ENCODE measurements around the gene C15orf39. TPM values are rescaled to one million over a fixed set of nuclear protein-coding genes. Genes with fewer than 3 reads are reported as not detected.
"Not testable (repeated sequence)": the region's sequence is repeated elsewhere in the genome, so short reads cannot be mapped to it uniquely, and the experiment has no call there.

The C15orf39 gene
- total RNA-seq, 1 experiment from 2014 or later: 45.6 TPM

DNA sequence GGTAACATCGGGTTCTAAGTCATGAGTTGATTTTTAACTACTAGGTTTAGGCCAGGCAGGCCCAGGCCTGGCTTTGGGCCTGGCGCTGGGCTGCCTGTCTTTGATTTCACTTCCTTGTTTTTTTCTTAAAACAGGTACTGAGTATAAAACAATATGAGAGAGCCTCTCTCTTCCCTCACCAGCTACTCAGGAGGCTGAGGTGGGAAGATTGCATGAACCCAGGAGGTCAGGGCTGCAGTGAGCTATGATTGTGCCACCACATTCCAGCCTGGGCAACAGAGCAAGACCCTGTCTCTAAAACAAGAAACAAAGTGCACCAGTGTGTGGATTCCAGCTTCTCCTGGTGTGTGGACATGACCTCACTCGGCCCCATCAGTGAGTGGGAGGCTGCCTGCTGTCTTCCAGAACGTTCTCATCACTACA, 17.8 kb downstream of the C15orf39 start:
- not testable (repeated sequence) for DNase-seq

More for the DNA sequence above, 17.8 kb downstream of the C15orf39 start:
- not testable (repeated sequence) for H3K4me3 Mint-ChIP-seq; H3K18ac ChIP-seq (ENCODE audit: insufficient read length, low read depth, low read length); H4K8ac ChIP-seq (replicated peaks; ENCODE audit: insufficient read length, low read depth, low read length); H3K4me2 ChIP-seq (ENCODE audit: insufficient read depth, insufficient read length, low read length); H3K14ac ChIP-seq (ENCODE audit: insufficient read depth, low read length); H2BK120ac ChIP-seq (ENCODE audit: low read depth, low read length, poor library complexity, severe bottlenecking); H3K4me1 ChIP-seq (ENCODE audit: insufficient read depth, low read length); H2AFZ ChIP-seq (ENCODE audit: low read length); H3K9me3 ChIP-seq (ENCODE audit: control insufficient read depth, low read depth, low read length); H3K23me2 ChIP-seq (ENCODE audit: insufficient read length, low read depth, low read length, poor library complexity, severe bottlenecking); H2BK12ac ChIP-seq (ENCODE audit: insufficient read length, low read depth, low read length); H3K27ac ChIP-seq (ENCODE audit: insufficient read length, low read depth, low read length); H3K27me3 ChIP-seq (ENCODE audit: insufficient read depth, low read length); H2BK15ac ChIP-seq (ENCODE audit: low read depth, low read length); H3K9me3 Mint-ChIP-seq; H2BK5ac ChIP-seq (ENCODE audit: insufficient read length, low read length); H3K79me2 ChIP-seq (ENCODE audit: insufficient read depth, low read length); H3K36me3 Mint-ChIP-seq (ENCODE audit: insufficient read depth in 1 of 3, low read depth in 3 of 3); H3K79me1 ChIP-seq (ENCODE audit: insufficient read depth, low read depth, low read length, poor library complexity, severe bottlenecking); H3K9ac ChIP-seq (ENCODE audit: extremely low read depth, insufficient read length, low read length); H3K27ac Mint-ChIP-seq; H3K56ac ChIP-seq (ENCODE audit: insufficient read length, low read depth, low read length); H2BK20ac ChIP-seq (ENCODE audit: low read depth, low read length, poor library complexity, severe bottlenecking); H2AK5ac ChIP-seq (ENCODE audit: insufficient read length, low read length); H3T11ph ChIP-seq (ENCODE audit: low read length); H4K20me1 ChIP-seq (ENCODE audit: control insufficient read depth, insufficient read depth, insufficient read length); H3K4ac ChIP-seq (ENCODE audit: low read depth, low read length); H4K5ac ChIP-seq (ENCODE audit: insufficient read length, low read depth, low read length); H3K23ac ChIP-seq (ENCODE audit: insufficient read length, low read depth, low read length); H4K91ac ChIP-seq (ENCODE audit: insufficient read length, low read depth, low read length)
- H3K27me3 Mint-ChIP-seq (ENCODE audit: low read depth): peaks cover 20% of the 10 kb centered on the region
- WGBS (ENCODE audit: extremely low coverage, insufficient read length, low lambda C conversion rate): no CpG with 5 or more reads among the region's 4 CpGs
- peaks cover 13 to 16% of the 10 kb centered on the region in 2 experiments for H3K4me1 Mint-ChIP-seq
